G401 (cell line): Measurements from ENCODE around the gene STIM2. TPM values are rescaled to one million over a fixed set of nuclear protein-coding genes. Genes with fewer than 3 reads are reported as not detected.

ENCODE experiments used
- DNase-seq: peaks from one replicate; pipeline ENCODE4 v3.0.0-alpha.2; 2015; ENCODE audit warnings: low spot score
- in situ Hi-C: cut with HindIII; loops from 2 replicates; pipeline ENCODE4 v1.10.0; 2016; ENCODE audit warnings: low sequenced_read_pairs, mixed read lengths
- total RNA-seq: library from RNA; depleted of rRNA; stranded (reverse); fragments of >200 nt; shearing (Covaris generic); gene quantifications from 2 replicates; pipeline ENCODE4 v1.2.3, GENCODE V29; 2014

The STIM2 gene
- total RNA-seq, 1 experiment from 2014 or later, result 27.4 TPM

DNA sequence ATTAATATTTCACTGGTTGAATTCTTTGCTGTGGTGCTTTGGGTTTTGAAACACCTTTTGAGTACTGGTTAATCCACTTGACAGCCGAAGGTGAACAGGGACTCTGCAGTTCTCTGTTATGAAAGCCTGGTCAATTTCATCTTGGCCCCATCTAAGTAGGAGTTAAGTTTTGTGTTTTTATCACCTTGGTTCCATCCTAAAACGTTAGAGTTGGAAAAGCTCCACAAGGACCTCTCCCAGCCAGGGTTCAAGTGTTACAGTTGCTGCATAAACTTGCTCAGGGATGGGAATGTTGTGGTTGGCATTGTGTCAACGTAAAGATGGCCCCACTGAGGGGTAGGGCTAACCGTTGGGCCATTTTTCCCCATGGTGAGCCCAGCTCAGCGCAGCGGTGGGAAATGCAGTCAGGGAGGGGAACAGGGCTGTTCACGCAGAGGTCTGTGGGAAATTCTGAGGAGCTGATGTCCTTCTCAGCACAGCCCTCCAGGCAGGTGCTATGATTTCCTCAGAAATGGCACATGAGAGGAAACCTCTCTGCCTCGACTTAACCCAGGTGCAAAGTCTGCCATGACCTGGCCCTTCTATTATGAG, 188.7 kb downstream of the STIM2 start:
- in situ Hi-C loops, result no loop called here
- no peak for DNase-seq

GRCh38 chr4:27050731-27051130, 190.1 kb downstream of the STIM2 start:
- in situ Hi-C loops, result no loop called here
- DNase-seq, result no peak

DNA sequence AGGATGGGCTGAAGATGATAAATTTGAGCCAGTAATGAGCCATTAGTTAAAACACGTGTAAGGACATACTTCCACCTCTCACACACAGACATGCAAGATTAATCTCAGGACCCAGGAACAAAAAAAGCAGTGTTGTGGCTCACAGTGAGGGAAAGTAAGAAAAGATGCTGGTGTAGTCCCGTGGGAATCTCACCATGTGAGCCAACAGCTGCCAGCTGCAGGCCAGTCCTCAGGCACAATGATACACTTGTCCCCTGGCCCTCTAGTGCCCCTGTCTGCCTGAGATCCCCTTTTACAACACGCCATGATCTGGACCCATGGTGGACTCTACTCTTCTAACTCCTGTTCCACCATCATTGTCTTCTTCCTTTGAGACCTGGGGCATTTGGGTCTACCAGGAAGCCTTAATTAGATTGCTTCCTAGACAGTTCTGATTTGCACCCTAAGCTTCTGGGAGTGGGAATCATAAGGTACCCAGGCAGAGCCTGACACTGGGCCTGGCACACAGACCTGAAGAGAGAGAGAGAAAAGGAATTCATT, 194.7 kb downstream of the STIM2 start:
- DNase-seq, result no peak
- in situ Hi-C loops, result no loop called here

DNA sequence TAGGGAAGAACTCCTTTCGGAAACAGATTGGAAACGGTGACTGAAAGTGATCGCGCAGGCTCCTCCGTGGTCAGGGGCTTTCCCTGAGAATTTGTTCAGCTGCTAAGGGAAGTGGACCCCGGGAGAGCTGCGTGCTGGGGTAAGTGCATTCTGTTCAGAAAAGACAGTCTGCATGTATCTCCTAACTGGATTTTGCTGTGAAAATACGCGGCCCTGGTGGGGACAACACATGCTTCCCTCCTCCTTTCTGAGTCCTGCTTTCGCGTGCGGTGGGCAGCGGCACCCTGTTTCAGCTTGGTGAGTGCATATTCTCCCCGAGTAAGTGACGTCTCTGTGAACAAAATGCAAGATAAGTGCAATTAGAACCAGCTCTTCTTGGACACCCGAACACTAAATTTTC, 195.6 kb downstream of the STIM2 start:
- no peak for DNase-seq
- in situ Hi-C loops, result no loop called here

DNA sequence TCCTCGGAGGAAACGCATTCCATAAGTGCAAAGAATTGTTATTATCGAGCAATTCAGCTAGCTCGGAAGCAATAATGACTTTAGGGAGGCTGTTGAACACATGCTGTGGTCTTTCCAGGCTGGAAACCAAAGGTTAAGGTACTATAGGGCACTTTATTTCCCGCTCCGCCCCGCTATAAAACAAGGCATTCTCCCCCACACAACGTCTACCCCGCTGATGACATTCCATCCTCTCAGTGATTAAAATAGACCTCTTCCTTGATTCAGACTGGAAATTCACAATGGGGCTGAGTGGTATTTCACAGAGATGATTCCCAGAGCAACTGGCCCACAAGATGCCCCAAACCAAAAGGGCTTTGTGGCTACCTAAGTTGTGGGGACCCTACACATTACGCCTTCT, 196.4 kb downstream of the STIM2 start:
- DNase-seq, result no peak
- in situ Hi-C loops, result no loop called here

- in situ Hi-C loops, result no loop called here
- no peak for DNase-seq
Observed at GRCh38 chr4:27057662-27058061, 197.0 kb downstream of the STIM2 start.

- DNase-seq, result no peak
- in situ Hi-C loops, result no loop called here
Observed at GRCh38 chr4:27058819-27059406, 198.3 kb downstream of the STIM2 start.

- in situ Hi-C loops, result no loop called here
Observed at GRCh38 chr4:27059446-27059845, 198.8 kb downstream of the STIM2 start.

DNA sequence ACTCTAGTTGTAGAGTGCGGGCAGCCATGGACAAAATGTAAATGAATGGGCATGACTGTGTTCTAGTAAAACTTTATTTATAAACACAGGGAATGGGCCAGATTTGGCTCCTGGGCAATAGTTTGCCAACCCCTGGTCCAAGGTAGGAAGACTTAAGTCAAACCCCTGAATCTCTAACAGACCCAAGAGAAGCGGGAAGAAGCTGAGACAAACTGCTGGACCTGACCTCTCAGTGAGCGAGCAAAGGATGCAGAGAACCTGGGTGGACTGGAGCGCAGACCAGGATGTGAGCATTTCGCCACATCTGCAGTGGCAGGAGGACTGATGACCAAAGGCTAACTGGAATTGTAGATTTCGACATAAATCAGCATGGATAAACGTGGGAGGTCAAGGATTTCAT, 201.6 kb downstream of the STIM2 start:
- in situ Hi-C loops, result no loop called here
- no peak for DNase-seq

More at GRCh38 chr4:27059446-27059845, 198.8 kb downstream of the STIM2 start:
- no peak for DNase-seq

DNA sequence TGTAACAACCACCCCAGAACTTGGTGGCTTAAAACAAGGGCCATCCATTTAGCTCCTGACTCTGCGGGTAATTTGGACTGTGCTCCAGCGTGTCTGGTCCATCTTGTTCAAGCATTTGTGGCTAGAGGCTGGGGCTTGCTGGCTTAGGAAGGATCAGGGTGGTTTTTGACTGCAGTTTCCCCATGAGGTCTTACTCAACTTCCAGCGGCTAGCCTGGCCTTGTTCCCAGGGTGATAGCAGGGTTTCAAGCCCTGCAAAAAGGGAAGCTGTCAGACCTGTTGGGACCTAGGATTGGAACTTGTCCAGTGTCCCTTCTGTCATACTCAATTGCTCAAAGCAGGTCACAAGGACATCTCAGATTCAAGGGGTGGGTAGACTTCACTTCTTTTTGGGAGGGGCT, 205.9 kb downstream of the STIM2 start:
- no peak for DNase-seq
- in situ Hi-C loops, result no loop called here

GRCh38 chr4:27068151-27068867, 207.7 kb downstream of the STIM2 start:
- in situ Hi-C loops, result no loop called here
- DNase-seq, result no peak
